Vagina (tissue), 2 donors: ENCODE results near the gene PDE9A. TPM values are rescaled to one million over a fixed set of nuclear protein-coding genes. Genes with fewer than 3 reads are reported as not detected.

Experiments
- DNase-seq, 2 donors: peaks; one replicate each; pipeline ENCODE4 v3.0.0-alpha.2; 2017; ENCODE audit errors: extremely low spot score in 2 of 2
- H3K27ac ChIP-seq: fragments of 200-600 bp; sonication (generic); one replicate; pipeline ENCODE4 v1.5.1; 2019
- H3K27me3 ChIP-seq: fragments of 200-600 bp; sonication (generic); one replicate; pipeline ENCODE4 v1.5.1; 2019
- H3K36me3 ChIP-seq, 2 donors: fragments of 200-600 bp; sonication (generic); one replicate each; pipeline ENCODE4 v1.5.1; 2017 to 2019
- H3K4me1 ChIP-seq: fragments of 200-600 bp; sonication (generic); one replicate; pipeline ENCODE4 v1.5.1; 2019
- H3K4me3 ChIP-seq, 2 donors: fragments of 200-600 bp; sonication (generic); 1 replicate in 1 of 2; 2 replicates in 1 of 2; pipeline ENCODE4 v1.5.1; 2016 to 2019
- H3K9me3 ChIP-seq: fragments of 200-600 bp; sonication (generic); one replicate; pipeline ENCODE4 v1.5.1; 2019
- POLR2A ChIP-seq, 2 donors: fragments of 450-650 bp; IDR thresholded peaks; one replicate each; pipeline ENCODE4 v1.6.1; 2017; ENCODE audit warnings: antibody characterized with exemption in 2 of 2, mild to moderate bottlenecking in 2 of 2, moderate library complexity in 2 of 2
- POLR2AphosphoS5 ChIP-seq, 2 donors: sonication (generic); formaldehyde crosslinking; IDR thresholded peaks; one replicate each; pipeline ENCODE4 v1.9.0; 2017; ENCODE audit warnings: antibody characterized with exemption in 2 of 2, mild to moderate bottlenecking in 2 of 2, low read depth in 1 of 2; ENCODE audit not compliant: insufficient read depth in 1 of 2
- intact Hi-C: fragments of 100-400 bp; cut with DNase I; formaldehyde crosslinking; loops from one replicate; pipeline ENCODE4 v1.15.1; 2023
- total RNA-seq: library from RNA; depleted of rRNA; stranded (reverse); fragments of >200 nt; gene quantifications from one replicate; pipeline ENCODE4 v1.2.3, GENCODE V29; 2016
- TF ChIP-seq, protein P1 (sequence below), 3 experiments: fragments of 450-650 bp in 2 of 3; fragments of 200-600 bp in 1 of 3; sonication (generic) in 1 of 3; IDR thresholded peaks; one replicate each; pipeline ENCODE4 v1.5.1; 2017 to 2019; ENCODE audit warnings: antibody characterized with exemption in 3 of 3, mild to moderate bottlenecking in 2 of 3, moderate library complexity in 2 of 3

Gene PDE9A
- total RNA-seq, 1 donor from 2014 or later: 9.6 TPM

DNA sequence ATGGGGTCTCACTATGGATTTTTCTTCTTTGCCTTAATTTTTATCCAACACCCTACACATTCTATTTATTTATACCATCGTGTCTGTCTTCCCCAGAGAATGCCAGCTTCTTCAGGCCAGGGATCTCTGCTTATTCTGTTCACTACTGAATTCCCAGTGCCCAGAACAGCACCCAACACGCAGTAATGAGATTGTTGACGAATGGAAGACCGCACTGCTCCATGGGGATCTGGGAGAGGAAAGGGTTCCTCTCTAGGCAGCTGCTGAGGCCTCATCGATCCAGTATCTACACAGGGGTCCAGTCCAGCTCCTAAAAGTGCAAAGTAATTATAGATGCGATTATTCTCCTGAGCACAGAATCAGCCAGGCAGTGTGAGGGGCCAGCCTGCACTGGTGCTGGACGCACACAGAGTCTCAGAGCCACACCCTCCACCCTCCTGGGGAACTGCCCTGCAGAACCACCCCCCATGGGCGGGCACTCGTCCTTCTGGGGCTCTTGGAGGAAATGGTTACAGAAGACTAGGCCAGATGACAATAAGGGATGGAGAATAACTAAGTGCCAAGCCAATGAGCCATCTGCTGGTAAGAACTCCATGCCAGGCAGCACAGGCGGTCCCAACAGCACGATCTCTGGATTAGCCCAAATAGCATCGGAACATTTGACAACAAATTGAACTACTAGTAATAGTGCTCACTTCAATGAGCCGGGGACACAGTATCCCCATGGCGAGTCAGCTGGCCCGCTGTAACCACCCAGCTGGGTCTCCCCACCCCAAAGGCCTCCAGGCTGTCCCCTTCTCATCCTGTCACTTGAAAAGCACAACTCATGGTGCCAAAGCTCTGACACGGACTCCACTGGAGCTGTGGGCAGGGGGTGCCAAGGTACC lies 1.7 kb upstream of the PDE9A start:
- intact Hi-C loops: loop anchor here (5.0 kb wide), 1 partner anchor 166 kb away; no protein-coding TSS in a partner anchor
- Histone ChIP-seq H3K27ac (no peak overlapping the region), H3K9me3 (no peaks in the 10 kb centered on the region), H3K27me3 (no peaks in the 10 kb centered on the region), H3K36me3 (no peaks in the 10 kb centered on the region), H3K4me3 (no peak overlapping the region), H3K4me1 (peaks cover 30% of the 10 kb centered on the region)
- DNase-seq: no peak
- no peak for TF ChIP-seq POLR2A (IDR thresholded peaks at IDR 0.05)
- no peak for TF ChIP-seq POLR2AphosphoS5 (IDR thresholded peaks at IDR 0.05; ENCODE audit: insufficient read depth in 1 of 2, low read depth in 1 of 2)
- TF ChIP-seq, protein P1, sequence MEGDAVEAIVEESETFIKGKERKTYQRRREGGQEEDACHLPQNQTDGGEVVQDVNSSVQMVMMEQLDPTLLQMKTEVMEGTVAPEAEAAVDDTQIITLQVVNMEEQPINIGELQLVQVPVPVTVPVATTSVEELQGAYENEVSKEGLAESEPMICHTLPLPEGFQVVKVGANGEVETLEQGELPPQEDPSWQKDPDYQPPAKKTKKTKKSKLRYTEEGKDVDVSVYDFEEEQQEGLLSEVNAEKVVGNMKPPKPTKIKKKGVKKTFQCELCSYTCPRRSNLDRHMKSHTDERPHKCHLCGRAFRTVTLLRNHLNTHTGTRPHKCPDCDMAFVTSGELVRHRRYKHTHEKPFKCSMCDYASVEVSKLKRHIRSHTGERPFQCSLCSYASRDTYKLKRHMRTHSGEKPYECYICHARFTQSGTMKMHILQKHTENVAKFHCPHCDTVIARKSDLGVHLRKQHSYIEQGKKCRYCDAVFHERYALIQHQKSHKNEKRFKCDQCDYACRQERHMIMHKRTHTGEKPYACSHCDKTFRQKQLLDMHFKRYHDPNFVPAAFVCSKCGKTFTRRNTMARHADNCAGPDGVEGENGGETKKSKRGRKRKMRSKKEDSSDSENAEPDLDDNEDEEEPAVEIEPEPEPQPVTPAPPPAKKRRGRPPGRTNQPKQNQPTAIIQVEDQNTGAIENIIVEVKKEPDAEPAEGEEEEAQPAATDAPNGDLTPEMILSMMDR (IDR thresholded peaks at IDR 0.05): no peak

DNA sequence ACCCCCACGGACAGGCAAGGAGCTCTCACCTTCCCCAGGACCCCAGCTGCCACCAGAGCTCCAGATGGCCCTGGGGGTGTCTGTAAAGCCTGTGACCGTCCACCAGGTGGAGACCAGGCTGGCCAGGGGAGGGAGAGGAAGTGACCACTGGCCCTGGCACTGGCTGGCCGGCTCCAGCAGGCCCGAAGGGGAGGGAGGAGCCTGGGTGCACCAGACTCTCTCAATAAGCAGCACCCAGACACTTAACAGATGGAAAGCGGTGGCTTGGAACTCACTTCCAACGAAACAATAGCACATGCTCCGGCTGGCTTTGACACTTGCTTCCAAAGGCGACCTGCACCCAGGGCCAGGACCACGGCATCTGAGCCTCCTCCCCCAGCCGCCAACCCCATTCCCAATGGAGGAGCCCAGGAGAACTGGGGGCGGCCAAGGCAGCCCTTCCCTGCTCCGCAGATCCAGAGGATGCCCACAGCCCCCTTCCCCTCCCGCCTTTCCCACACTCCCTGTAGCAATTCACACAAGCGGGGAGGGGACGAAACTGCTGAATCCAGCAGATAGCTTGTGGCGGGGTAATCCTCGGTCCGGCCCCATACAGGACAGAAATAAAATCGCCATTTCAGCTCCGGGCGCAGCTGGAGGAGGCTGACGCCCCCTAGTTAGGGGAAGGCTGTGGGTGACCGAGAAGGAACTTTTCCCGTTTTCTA lies 742 bp upstream of the PDE9A start:
- Histone ChIP-seq H3K4me1 (peaks cover 30% of the 10 kb centered on the region), H3K27ac (peak overlapping the region; percentile 57), H3K27me3 (no peaks in the 10 kb centered on the region), H3K36me3 (no peaks in the 10 kb centered on the region), H3K4me3 (peak overlapping the region; percentile 68 to 93), H3K9me3 (no peaks in the 10 kb centered on the region)
- intact Hi-C loops: loop anchor here (5.0 kb wide), 1 partner anchor 165 kb away; no protein-coding TSS in a partner anchor
- no peak for DNase-seq
- TF ChIP-seq POLR2A (IDR thresholded peaks at IDR 0.05) (no peak), POLR2AphosphoS5 (IDR thresholded peaks at IDR 0.05; ENCODE audit: insufficient read depth in 1 of 2, low read depth in 1 of 2) (peak in 1 of 2 donors; percentile 17)
- TF ChIP-seq, protein P1 (IDR thresholded peaks at IDR 0.05): peak in 1 of 3 experiments; percentile 45

DNA sequence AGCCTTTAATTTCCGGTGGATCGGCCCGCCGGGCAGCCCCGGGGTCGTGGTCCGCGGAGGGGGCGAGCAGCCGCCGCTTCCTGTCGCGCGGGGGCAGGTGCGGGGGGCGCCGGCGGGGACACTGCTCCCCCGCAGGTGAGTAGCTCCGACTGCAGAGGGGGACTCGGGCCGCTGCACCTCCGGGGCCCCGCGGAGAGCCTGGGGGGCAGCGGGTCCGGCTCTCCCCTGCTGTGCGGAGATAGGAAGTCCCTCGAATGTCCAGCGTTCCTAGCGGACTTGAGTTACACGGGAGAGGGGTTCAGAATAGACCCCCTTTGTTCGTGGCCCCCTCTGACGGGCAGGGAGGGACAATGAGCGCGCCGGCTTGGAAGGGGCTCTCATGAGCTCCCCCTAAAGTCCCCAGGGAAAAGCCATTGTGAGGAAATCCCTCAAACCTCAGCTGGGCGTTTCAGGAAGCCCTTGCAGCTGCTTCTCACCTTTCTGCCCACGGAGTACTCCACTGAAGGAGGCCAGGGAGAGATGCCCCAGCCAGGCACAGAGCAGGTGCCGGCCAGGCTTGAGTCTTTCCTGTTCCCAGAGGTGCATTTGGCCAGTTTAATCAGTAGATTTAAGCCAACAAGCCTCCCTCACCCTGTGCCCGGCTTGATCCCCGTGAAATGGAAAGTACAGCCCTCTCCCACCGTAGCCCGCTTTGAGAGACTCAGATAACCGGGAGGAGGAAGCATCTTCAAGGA lies 925 bp downstream of the PDE9A start:
- no peaks in the 10 kb centered on the region for H3K27me3 ChIP-seq
- no peak for DNase-seq
- peak overlapping the region; percentile 68 to 93 for H3K4me3 ChIP-seq
- peaks cover 30% of the 10 kb centered on the region for H3K4me1 ChIP-seq
- TF ChIP-seq, protein P1 (IDR thresholded peaks at IDR 0.05): no peak
- TF ChIP-seq POLR2A (IDR thresholded peaks at IDR 0.05): no peak
- TF ChIP-seq POLR2AphosphoS5 (IDR thresholded peaks at IDR 0.05; ENCODE audit: insufficient read depth in 1 of 2, low read depth in 1 of 2): no peak
- intact Hi-C loops: loop anchor here (5.0 kb wide), 1 partner anchor 163 kb away; no protein-coding TSS in a partner anchor
- no peaks in the 10 kb centered on the region for H3K36me3 ChIP-seq
- no peaks in the 10 kb centered on the region for H3K9me3 ChIP-seq
- peak overlapping the region; percentile 51 for H3K27ac ChIP-seq

DNA sequence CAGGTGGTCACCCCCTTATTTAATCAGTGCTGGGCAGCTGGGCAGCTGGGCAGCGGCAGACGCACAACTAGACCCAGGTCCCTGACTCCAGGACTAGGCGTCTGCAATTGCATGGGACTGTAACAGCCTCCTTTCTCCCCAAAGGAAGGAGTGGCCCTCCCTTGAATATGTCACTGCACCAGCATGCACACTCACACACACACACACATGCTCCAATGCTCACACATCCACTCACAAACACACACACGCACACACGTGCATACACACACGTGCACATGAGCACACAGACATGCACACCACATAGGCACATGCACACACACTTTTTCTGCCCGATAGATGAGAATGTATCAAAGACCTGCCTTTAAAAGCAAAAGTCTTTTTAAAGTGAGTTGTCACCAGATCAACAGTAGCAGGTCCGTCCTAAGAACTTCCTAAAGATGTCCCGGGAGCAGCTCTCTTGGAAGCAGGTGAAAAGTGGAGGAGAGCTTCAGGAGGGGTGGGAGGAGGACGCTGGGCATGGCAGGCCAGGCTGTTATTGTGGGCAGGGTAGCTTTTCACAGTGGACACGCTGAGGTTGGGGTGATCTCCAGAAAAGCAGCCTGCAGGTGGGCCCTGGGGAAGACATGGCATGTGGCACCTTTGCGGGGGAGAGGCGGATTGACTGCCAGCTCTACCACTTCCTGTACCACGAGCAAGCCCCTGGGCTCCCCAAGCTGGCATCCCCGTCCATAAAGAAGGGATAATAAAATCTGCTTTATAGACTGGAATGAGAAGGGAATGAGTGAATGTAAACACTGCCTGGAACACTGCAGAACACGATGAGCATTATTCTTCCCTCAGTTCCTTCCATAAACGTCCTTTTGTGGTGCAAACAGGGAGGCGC lies 1.7 kb downstream of the PDE9A start:
- H3K4me3 ChIP-seq: peak overlapping the region; percentile 68 to 93
- H3K27me3 ChIP-seq: no peaks in the 10 kb centered on the region
- H3K27ac ChIP-seq: no peak overlapping the region
- no peaks in the 10 kb centered on the region for H3K36me3 ChIP-seq
- no peak for TF ChIP-seq POLR2AphosphoS5 (IDR thresholded peaks at IDR 0.05; ENCODE audit: insufficient read depth in 1 of 2, low read depth in 1 of 2)
- no peak for TF ChIP-seq POLR2A (IDR thresholded peaks at IDR 0.05)
- TF ChIP-seq, protein P1 (IDR thresholded peaks at IDR 0.05): no peak
- no peaks in the 10 kb centered on the region for H3K9me3 ChIP-seq
- H3K4me1 ChIP-seq: peaks cover 30% of the 10 kb centered on the region
- intact Hi-C loops: loop anchor here (5.0 kb wide), 1 partner anchor 162 kb away; no protein-coding TSS in a partner anchor
- DNase-seq: no peak
